ENCODE data around the gene TENM3. TPM values are rescaled to one million over a fixed set of nuclear protein-coding genes. Genes with fewer than 3 reads are reported as not detected.
"Not testable (repeated sequence)": the region's sequence is repeated elsewhere in the genome, so short reads cannot be mapped to it uniquely, and the experiment has no call there.

Gene TENM3
- total and polyA plus RNA-seq, 2 donors (not counting 3 experiments of a cell fraction or from before 2014, with no cell fraction given), result 3.2 to 6.2 TPM

GRCh38 chr4:182236186-182236585 lies 7.0 kb upstream of the TENM3 start:
- no peak overlapping the region for H3K9ac ChIP-seq (replicated peaks; ENCODE audit: extremely low read depth, insufficient read depth, low read length)
- no peak overlapping the region for H3K27ac ChIP-seq (ENCODE audit: insufficient read depth, low read depth, low read length)
- DNase-seq (ENCODE audit: low read depth, low spot score), result no peak
- no peaks in the 10 kb centered on the region for H4K20me1 ChIP-seq (replicated peaks; ENCODE audit: control insufficient read depth, extremely low read depth, insufficient read depth, low read length)
- ChIA-PET POLR2A (no interaction called here), CTCF (interaction anchor here (1.2 kb wide), 1 partner anchor 13 kb away, joined by 3 read pairs; no protein-coding TSS in a partner anchor)
- no peaks in the 10 kb centered on the region for H3K79me2 ChIP-seq (ENCODE audit: control insufficient read depth, insufficient read depth, low read length)
- no peaks in the 10 kb centered on the region for H3K9me3 ChIP-seq (replicated peaks; ENCODE audit: control insufficient read depth, insufficient read depth, low read length)
- intact Hi-C loops (cut with micrococcal nuclease) (no loop called here), dilution Hi-C loops (cut with MboI; ENCODE audit: extremely low pct_ligation_motif_present, low sequenced_read_pairs) (no loop called here)
- FAIRE-seq, result no peak
- TF ChIP-seq FOS (IDR thresholded peaks at IDR 0.05; ENCODE audit: borderline replicate concordance, insufficient read depth, low read length) (no peak), POLR2A (IDR thresholded peaks at IDR 0.05; ENCODE audit: low read depth, low read length) (no peak), EZH2 (IDR thresholded peaks at IDR 0.05; ENCODE audit: borderline replicate concordance, low read depth, low read length, severe bottlenecking) (no peak), CTCF (IDR thresholded peaks at IDR 0.05; ENCODE audit: extremely low read depth in 1 of 2, insufficient read depth in 1 of 2, low read depth in 1 of 2, low read length in 2 of 2) (no peak), MYC (IDR thresholded peaks at IDR 0.05; ENCODE audit: low read depth, low read length) (no peak), JUN (IDR thresholded peaks at IDR 0.05; ENCODE audit: borderline replicate concordance, insufficient read depth, insufficient read length, low read depth) (no peak), MAX (IDR thresholded peaks at IDR 0.05; ENCODE audit: insufficient read depth, insufficient read length) (no peak), POLR2AphosphoS5 (IDR thresholded peaks at IDR 0.05; ENCODE audit: insufficient read depth, low read depth, low read length) (no peak), GATA2 (IDR thresholded peaks at IDR 0.05; ENCODE audit: insufficient read depth, insufficient read length, low read depth, low read length) (no peak)
- H3K4me2 ChIP-seq (ENCODE audit: insufficient read depth, low read length), result no peak overlapping the region
- no peaks in the 10 kb centered on the region for H3K27me3 ChIP-seq (ENCODE audit: control insufficient read depth in 2 of 2, insufficient read depth in 2 of 2, low read length in 2 of 2)
- H3K4me1 ChIP-seq (ENCODE audit: control insufficient read depth, extremely low read depth, insufficient read depth, low read length), result no peaks in the 10 kb centered on the region
- H3K4me3 ChIP-seq (replicated peaks in 1 of 3; ENCODE audit: insufficient read depth in 1 of 3, low read depth in 1 of 3, low read length in 3 of 3), result no peak overlapping the region
- no peaks in the 10 kb centered on the region for H3K36me3 ChIP-seq (ENCODE audit: control insufficient read depth in 2 of 2, extremely low read depth in 1 of 2, insufficient read depth in 2 of 2, low read length in 2 of 2)
- H3K9me1 ChIP-seq (replicated peaks; ENCODE audit: control insufficient read depth, extremely low read depth, insufficient read depth, low read length), result no peaks in the 10 kb centered on the region
- BruUV-seq (replicated peaks), result no TSS peak
- H2AFZ ChIP-seq (ENCODE audit: low read depth, low read length), result no peak overlapping the region

GRCh38 chr4:182237010-182237409 lies 6.2 kb upstream of the TENM3 start:
- H3K9ac ChIP-seq (replicated peaks; ENCODE audit: extremely low read depth, insufficient read depth, low read length); DNase-seq (ENCODE audit: low read depth, low spot score); H3K9me3 ChIP-seq (replicated peaks; ENCODE audit: control insufficient read depth, insufficient read depth, low read length); H3K27me3 ChIP-seq (ENCODE audit: control insufficient read depth in 2 of 2, insufficient read depth in 2 of 2, low read length in 2 of 2); H2AFZ ChIP-seq (ENCODE audit: low read depth, low read length); H3K4me1 ChIP-seq (ENCODE audit: control insufficient read depth, extremely low read depth, insufficient read depth, low read length); H3K27ac ChIP-seq (ENCODE audit: insufficient read depth, low read depth, low read length); intact Hi-C loops (cut with micrococcal nuclease); BruUV-seq (replicated peaks); H3K4me3 ChIP-seq (replicated peaks in 1 of 3; ENCODE audit: insufficient read depth in 1 of 3, low read depth in 1 of 3, low read length in 3 of 3); H3K4me2 ChIP-seq (ENCODE audit: insufficient read depth, low read length); dilution Hi-C loops (cut with MboI; ENCODE audit: extremely low pct_ligation_motif_present, low sequenced_read_pairs); H3K9me1 ChIP-seq (replicated peaks; ENCODE audit: control insufficient read depth, extremely low read depth, insufficient read depth, low read length); H3K79me2 ChIP-seq (ENCODE audit: control insufficient read depth, insufficient read depth, low read length); H3K36me3 ChIP-seq (ENCODE audit: control insufficient read depth in 2 of 2, extremely low read depth in 1 of 2, insufficient read depth in 2 of 2, low read length in 2 of 2); CTCF ChIA-PET; POLR2A ChIA-PET; FAIRE-seq; H4K20me1 ChIP-seq (replicated peaks; ENCODE audit: control insufficient read depth, extremely low read depth, insufficient read depth, low read length): not testable (repeated sequence)
